Body of pancreas (tissue), 4 donors: ENCODE data around the gene PHACTR3.

Experiments used
- POLR2A ChIP-seq, 3 donors: fragments of 450-650 bp; IDR thresholded peaks; one replicate each; pipeline ENCODE4 v1.6.1; 2016; ENCODE audit warnings: antibody characterized with exemption in 3 of 3, mild to moderate bottlenecking in 2 of 3
- TF ChIP-seq, protein P1 (sequence below), 7 experiments: fragments of 450-650 bp in 4 of 7; fragments of 200-600 bp in 3 of 7; sonication (generic) in 3 of 7; IDR thresholded peaks; one replicate each; pipeline ENCODE4 v1.5.1; 2016 to 2019; ENCODE audit warnings: antibody characterized with exemption in 7 of 7

DNA sequence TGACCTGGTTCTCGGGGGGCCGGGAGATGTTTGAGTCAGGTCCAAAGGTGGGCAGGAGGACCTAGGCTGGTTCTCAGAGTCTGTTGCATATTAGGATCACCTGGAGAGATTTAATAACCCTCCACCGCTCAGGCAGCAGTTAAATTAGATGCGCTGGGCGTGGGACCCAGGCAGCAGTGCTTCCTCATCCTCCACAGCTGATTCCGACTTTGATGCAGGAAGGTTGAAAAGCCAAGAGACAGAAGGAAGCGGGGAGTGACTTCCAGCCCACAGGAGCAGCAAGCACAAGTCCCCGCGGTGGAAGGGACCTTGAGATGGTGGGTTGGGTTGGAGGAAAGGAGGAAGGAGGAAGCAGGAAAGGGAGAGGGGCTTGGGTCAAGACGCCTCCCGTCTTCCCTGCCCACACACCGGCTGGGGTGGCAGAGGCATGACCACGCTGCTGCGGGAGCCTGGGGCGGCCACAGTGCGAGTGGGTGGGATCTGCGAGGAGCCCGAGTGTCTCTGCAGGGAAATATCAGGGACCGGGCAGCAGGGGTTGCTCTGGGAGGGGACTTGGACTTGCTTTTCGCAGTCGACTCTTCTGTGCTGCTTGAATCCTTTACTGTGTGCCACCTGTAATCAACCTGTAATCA, 146.0 kb downstream of the PHACTR3 start:
- TF ChIP-seq, protein P1, sequence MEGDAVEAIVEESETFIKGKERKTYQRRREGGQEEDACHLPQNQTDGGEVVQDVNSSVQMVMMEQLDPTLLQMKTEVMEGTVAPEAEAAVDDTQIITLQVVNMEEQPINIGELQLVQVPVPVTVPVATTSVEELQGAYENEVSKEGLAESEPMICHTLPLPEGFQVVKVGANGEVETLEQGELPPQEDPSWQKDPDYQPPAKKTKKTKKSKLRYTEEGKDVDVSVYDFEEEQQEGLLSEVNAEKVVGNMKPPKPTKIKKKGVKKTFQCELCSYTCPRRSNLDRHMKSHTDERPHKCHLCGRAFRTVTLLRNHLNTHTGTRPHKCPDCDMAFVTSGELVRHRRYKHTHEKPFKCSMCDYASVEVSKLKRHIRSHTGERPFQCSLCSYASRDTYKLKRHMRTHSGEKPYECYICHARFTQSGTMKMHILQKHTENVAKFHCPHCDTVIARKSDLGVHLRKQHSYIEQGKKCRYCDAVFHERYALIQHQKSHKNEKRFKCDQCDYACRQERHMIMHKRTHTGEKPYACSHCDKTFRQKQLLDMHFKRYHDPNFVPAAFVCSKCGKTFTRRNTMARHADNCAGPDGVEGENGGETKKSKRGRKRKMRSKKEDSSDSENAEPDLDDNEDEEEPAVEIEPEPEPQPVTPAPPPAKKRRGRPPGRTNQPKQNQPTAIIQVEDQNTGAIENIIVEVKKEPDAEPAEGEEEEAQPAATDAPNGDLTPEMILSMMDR (IDR thresholded peaks at IDR 0.05) = no peak
- TF ChIP-seq POLR2A (IDR thresholded peaks at IDR 0.05) = no peak
